ENCODE data around the gene ARL5B.
"Not testable (repeated sequence)": the region's sequence is repeated elsewhere in the genome, so short reads cannot be mapped to it uniquely, and the experiment has no call there.

The ARL5B gene, protein sequence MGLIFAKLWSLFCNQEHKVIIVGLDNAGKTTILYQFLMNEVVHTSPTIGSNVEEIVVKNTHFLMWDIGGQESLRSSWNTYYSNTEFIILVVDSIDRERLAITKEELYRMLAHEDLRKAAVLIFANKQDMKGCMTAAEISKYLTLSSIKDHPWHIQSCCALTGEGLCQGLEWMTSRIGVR

DNA sequence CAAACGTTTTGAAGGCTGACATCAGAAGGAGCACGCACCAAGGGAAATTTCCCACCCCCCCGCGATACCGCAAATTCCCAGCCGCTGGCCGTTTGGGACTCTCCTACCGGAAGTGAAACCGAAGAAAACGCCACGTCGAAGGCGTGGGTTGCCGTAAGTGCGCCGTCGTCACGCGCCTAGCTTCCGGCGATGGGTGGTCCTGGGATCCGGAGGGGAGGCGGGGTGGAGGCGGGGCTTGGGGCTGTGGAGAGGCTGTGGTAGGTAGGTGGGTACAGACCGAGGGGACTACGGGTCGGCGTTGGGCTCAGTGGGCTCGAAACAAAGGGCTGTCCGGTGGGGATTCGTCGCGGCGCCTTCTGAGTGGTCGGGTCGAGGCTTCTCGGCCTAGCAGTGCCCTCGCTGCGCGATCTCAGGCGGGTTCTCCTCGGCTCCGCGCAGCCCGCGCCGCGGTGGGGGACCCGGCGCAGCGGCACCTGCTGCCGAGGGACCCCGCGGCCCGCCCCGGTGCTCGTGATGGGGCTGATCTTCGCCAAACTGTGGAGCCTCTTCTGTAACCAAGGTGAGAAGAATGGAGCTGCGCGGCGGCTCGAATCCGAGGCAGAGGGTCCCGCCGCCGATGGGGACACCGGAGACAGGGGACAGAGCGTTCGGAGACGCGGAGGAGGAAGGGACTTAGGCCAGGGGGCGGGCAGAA, at the start of gene ARL5B:
ARL5B (plus strand) TSS at position 307 of the 694 bp plus-strand sequence; CDS start at position 514, 207 bp downstream.
- DNase-seq (ENCODE audit: low spot score), result peak; percentile 91

GRCh38 chr10:18610517-18610916, 48.7 kb upstream of the ARL5B start:
- DNase-seq (ENCODE audit: low spot score), result no peak

GRCh38 chr10:18611168-18611567, 48.1 kb upstream of the ARL5B start:
- DNase-seq (ENCODE audit: low spot score), result no peak

GRCh38 chr10:18615618-18616017, 43.6 kb upstream of the ARL5B start:
- no peak for DNase-seq (ENCODE audit: low spot score)

- no peak for DNase-seq (ENCODE audit: low spot score)
Measured at GRCh38 chr10:18616337-18616736, 42.9 kb upstream of the ARL5B start.

DNA sequence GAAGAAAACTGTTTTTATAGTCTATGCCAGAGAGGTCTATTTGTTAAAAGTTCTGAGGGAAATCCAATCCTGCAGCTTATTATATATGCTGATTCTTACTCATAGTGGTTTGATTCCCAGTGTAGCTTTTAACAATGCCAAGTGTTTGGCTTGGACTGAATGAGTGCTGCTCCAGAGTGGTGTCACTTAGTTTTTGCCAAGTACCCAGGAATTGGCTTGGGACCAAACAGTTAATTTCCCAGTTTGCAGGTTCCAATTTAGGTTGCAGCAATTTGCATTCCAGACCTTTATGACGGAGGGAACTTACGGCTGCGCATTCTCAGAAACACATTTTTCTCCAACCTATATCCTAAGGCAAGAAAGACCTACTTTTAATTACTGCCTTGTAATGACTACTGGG, 40.2 kb upstream of the ARL5B start:
- no peak for DNase-seq (ENCODE audit: low spot score)

DNA sequence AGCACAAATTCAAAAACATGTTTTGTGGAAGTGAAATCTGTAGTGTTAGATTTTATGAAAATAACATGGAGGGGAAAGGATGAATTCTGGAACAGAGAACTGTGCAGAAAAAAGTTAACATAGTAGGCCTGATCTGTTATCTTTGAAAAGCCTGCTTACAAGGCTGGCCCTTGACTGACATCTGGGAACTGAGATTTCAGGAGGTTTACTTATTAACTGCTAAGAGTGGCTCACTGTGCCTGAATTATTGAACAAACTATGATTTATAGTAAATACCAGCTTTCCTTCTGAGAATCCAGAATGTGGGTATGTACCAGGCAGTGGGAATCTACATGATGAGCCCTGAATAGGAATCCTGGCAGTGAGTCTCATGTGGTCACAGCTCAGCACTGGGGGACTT, 38.4 kb upstream of the ARL5B start:
- DNase-seq (ENCODE audit: low spot score), result no peak

DNA sequence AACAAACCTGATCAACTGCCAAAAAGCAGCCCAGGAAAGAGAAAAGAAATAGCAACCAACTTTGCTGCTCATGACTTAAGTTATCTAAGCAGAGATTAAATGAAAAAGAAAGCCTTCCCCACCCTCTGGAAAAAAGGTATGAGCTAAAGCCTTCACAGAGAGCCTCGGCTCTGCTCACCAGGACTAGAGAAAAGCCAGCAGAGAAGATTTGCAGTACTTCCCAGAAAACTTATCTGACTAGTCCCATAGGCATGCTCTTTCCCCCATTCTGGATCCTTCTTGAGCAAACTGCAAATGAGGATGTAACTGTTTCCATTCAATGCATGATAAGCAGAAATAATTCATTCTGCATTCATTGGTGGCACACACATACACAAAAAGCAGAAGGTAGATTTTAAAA, 35.6 kb upstream of the ARL5B start:
- not testable (repeated sequence) for DNase-seq (ENCODE audit: low spot score)

GRCh38 chr10:18625886-18626285, 33.3 kb upstream of the ARL5B start:
- DNase-seq (ENCODE audit: low spot score), result no peak

DNA sequence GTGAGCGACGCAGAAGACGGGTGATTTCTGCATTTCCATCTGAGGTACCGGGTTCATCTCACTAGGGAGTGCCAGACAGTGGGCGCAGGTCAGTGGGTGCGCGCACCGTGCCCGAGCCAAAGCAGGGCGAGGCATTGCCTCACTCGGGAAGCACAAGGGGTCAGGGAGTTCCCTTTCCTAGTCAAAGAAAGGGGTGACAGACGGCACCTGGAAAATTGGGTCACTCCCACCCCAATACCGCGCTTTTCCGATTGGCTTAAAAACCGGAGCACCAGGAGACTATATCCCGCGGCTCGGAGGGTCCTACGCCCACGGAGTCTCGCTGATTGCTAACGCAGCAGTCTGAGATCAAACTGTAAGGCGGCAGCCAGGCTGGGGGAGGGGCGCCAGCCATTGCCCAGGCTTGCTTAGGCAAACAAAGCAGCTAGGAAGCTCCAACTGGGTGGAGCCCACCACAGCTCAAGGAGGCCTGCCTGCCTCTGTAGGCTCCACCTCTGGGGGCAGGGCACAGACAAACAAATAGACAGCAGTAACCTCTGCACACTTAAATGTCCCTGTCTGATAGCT, 31.7 kb upstream of the ARL5B start:
- not testable (repeated sequence) for DNase-seq (ENCODE audit: low spot score)

DNA sequence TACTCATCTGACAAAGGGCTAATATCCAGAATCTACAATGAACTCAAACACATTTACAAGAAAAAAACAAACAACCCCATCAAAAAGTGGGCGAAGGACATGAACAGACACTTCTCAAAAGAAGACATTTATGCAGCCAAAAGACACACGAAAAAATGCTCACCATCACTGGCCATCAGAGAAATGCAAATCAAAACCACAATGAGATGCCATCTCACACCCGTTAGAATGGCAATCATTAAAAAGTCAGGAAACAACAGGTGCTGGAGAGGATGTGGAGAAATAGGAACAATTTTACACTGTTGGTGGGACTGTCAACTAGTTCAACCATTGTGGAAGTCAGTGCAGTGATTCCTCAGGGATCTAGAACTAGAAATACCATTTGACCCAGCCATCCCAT, 26.7 kb upstream of the ARL5B start:
- not testable (repeated sequence) for DNase-seq (ENCODE audit: low spot score)

DNA sequence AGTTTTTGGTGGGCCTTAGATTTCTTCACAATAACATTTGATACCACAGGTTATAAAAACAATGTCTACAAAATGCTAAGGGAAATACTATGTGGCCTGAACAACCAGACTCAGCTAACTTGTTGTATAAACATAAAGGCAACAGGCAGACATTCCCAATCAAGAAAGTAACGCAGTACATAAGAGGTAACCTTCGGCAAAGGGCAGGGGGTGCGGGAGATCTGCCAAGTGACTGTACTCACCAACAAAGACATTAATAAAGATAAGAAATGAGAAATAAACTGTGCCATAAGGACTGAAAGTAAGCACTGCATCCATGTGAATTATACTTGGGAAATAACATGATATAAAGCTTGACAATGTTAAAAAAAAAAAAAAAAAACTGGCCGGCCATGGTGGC, 23.2 kb upstream of the ARL5B start:
- no peak for DNase-seq (ENCODE audit: low spot score)

DNA sequence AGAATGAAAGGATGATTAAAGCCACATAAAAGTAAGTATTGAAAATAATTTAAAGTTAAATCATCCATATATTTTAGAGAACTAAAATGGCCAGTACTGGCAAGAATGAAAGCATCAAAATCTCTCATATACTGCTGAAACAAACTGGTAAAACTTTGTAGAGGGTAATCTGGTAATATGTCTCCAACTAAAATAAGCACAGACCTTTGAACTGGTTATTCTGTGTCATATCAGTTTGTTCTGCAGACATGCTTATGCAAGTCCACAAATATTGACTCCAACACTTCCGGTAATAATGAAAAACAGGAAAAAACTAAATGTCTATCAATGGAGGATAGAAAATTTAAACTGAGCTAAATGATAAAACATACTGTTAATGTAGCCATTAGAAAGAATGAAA, 21.8 kb upstream of the ARL5B start:
- DNase-seq (ENCODE audit: low spot score), result not testable (repeated sequence)

DNA sequence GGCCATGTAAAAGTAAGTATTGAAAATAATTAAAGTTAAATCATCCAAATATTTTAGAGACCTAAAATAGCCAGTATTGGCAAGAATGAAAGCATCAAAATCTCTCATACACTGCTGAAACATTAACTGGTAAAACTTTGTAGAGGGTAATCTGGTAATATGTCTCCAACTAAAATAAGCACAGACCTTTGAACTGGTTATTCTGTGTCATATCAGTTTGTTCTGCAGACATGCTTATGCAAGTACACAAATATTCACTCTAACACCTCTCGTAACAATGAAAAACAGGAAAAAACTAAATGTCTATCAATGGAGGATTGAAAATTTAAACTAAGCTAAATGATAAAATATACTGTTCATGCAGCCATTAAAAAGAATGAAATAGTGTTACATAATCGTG, 19.5 kb upstream of the ARL5B start:
- DNase-seq (ENCODE audit: low spot score), result not testable (repeated sequence)

- no peak for DNase-seq (ENCODE audit: low spot score)
Measured at GRCh38 chr10:18647151-18647550, 12.1 kb upstream of the ARL5B start.

- DNase-seq (ENCODE audit: low spot score), result no peak
Measured at GRCh38 chr10:18647945-18648344, 11.3 kb upstream of the ARL5B start.

- DNase-seq (ENCODE audit: low spot score), result no peak
Measured at GRCh38 chr10:18649364-18649959, 9.8 kb upstream of the ARL5B start.

- no peak for DNase-seq (ENCODE audit: low spot score)
Measured at GRCh38 chr10:18650404-18650997, 8.7 kb upstream of the ARL5B start.

GRCh38 chr10:18651324-18652007, 7.8 kb upstream of the ARL5B start, which contains the start of gene NSUN6:
TSS of gene NSUN6 (minus strand) at chr10:18651587. CDS start at chr10:18651203, 384 bp downstream.
- DNase-seq (ENCODE audit: low spot score), result peak; percentile 54

- DNase-seq (ENCODE audit: low spot score), result no peak
Measured at GRCh38 chr10:18653112-18653511, 6.1 kb upstream of the ARL5B start.

GRCh38 chr10:18656724-18657123, 2.5 kb upstream of the ARL5B start:
- no peak for DNase-seq (ENCODE audit: low spot score)
